Hepatocyte (in vitro differentiated cells): ENCODE data around the gene NACA. TPM values are rescaled to one million over a fixed set of nuclear protein-coding genes. Genes with fewer than 3 reads are reported as not detected.

Source experiments
- DNase-seq: peaks from one replicate; pipeline ENCODE4 v3.0.0-alpha.2; 2016; ENCODE audit warnings: low spot score
- H2AFZ ChIP-seq: fragments of 200-600 bp; sonication (generic); 2 replicates; pipeline ENCODE4 v1.6.0; 2016; ENCODE audit warnings: antibody characterized with exemption, mild to moderate bottlenecking
- H3K27ac ChIP-seq: fragments of 200-600 bp; sonication (generic); 2 replicates; pipeline ENCODE4 v1.5.1; 2016; ENCODE audit warnings: mild to moderate bottlenecking
- H3K27me3 ChIP-seq: fragments of 200-600 bp; sonication (generic); 2 replicates; pipeline ENCODE4 v1.6.1; 2016
- H3K36me3 ChIP-seq: fragments of 200-600 bp; sonication (generic); replicated peaks from 2 replicates; pipeline ENCODE4 v1.5.1; 2016; ENCODE audit warnings: low read depth; ENCODE audit not compliant: insufficient read depth
- H3K4me1 ChIP-seq: fragments of 200-600 bp; sonication (generic); 2 replicates; pipeline ENCODE4 v1.5.1; 2016; ENCODE audit warnings: mild to moderate bottlenecking, moderate library complexity; ENCODE audit not compliant: insufficient read depth
- H3K4me2 ChIP-seq: fragments of 200-600 bp; sonication (generic); 2 replicates; pipeline ENCODE4 v1.6.0; 2016
- H3K4me3 ChIP-seq: fragments of 200-600 bp; sonication (generic); 2 replicates; pipeline ENCODE4 v1.5.1; 2016; ENCODE audit warnings: mild to moderate bottlenecking
- H3K79me2 ChIP-seq: fragments of 200-600 bp; sonication (generic); 2 replicates; pipeline ENCODE4 v1.6.0; 2017; ENCODE audit warnings: mild to moderate bottlenecking
- H3K9me2 ChIP-seq: fragments of 200-600 bp; sonication (generic); replicated peaks from 2 replicates; pipeline ENCODE4 v1.6.0; 2017; ENCODE audit warnings: mild to moderate bottlenecking; ENCODE audit not compliant: insufficient read depth
- H3K9me3 ChIP-seq: fragments of 200-600 bp; sonication (generic); 2 replicates; pipeline ENCODE4 v1.5.1; 2016; ENCODE audit warnings: low read depth, mild to moderate bottlenecking
- H4K20me1 ChIP-seq: fragments of 200-600 bp; sonication (generic); 2 replicates; pipeline ENCODE4 v1.6.0; 2016; ENCODE audit warnings: mild to moderate bottlenecking; ENCODE audit not compliant: insufficient read depth, poor library complexity, severe bottlenecking
- EZH2 ChIP-seq: fragments of 200-600 bp; sonication (generic); IDR thresholded peaks from 2 replicates; pipeline ENCODE4 v1.6.1; 2016; ENCODE audit warnings: antibody characterized with exemption, mild to moderate bottlenecking, borderline replicate concordance
- EZH2phosphoT487 ChIP-seq: fragments of 200-600 bp; sonication (generic); IDR thresholded peaks from one replicate; pipeline ENCODE4 v1.6.1; 2018; ENCODE audit warnings: antibody characterized with exemption, mild to moderate bottlenecking, low read depth, moderate library complexity; ENCODE audit not compliant: unreplicated experiment, severe bottlenecking
- WGBS: methylation state at CpG from one replicate; pipeline ENCODE4 v1.1.6; 2016; ENCODE audit warnings: low lambda C conversion rate; ENCODE audit errors: missing lambda C conversion rate; 5-methylcytosine and 5-hydroxymethylcytosine counted together
- polyA plus RNA-seq: library from polyadenylated mRNA; unstranded; fragments of >200 nt; fragmentation: Nextera tagmentation; extraction: Ambion mirVana; gene quantifications from 2 replicates; pipeline ENCODE4 v1.2.1, GENCODE V29; 2016
- total RNA-seq: library from RNA; depleted of rRNA; stranded (reverse); fragments of >200 nt; gene quantifications from 2 replicates; pipeline ENCODE4 v1.2.3, GENCODE V29; 2014
- TF ChIP-seq, protein P1 (sequence below): fragments of 200-600 bp; sonication (generic); IDR thresholded peaks from 2 replicates; pipeline ENCODE4 v1.5.1; 2016; ENCODE audit warnings: antibody characterized with exemption, mild to moderate bottlenecking; ENCODE audit not compliant: poor library complexity

Gene NACA
- total and polyA plus RNA-seq, 2 experiments from 2014 or later, result 631 to 1,295 TPM

DNA sequence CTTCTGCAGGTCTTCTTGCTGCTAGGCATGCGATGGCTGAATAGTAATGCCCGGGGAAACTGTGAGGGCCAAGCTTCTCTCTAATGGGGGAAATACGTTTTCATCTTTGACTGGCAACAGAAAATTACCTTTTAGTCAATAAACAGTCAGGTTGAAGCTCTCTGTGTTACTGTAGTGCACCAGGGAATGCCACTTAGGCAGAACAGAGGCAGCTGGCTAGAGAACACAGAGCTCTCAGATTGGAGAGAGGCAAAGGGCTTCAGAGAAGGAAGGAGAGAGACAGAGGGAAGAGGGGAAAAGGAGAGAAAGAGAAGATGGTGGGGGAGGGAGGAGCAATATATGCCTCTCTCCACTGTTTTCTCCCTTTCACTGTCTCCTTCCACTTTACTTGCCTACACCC lies 44.8 kb upstream of the NACA start:
- Histone ChIP-seq H3K9me2 (no peaks in the 10 kb centered on the region), H3K36me3 (no peaks in the 10 kb centered on the region), H3K79me2 (no peaks in the 10 kb centered on the region), H3K4me2 (no peak overlapping the region), H3K27me3 (no peaks in the 10 kb centered on the region), H3K4me3 (no peak overlapping the region), H4K20me1 (no peaks in the 10 kb centered on the region), H3K4me1 (no peaks in the 10 kb centered on the region), H3K27ac (no peak overlapping the region), H3K9me3 (no peaks in the 10 kb centered on the region), H2AFZ (no peak overlapping the region)
- no peak for DNase-seq
- WGBS, result 85% methylated on average over 3 of the region's 3 CpGs
- no peak for TF ChIP-seq EZH2
- TF ChIP-seq EZH2phosphoT487, result no peak
- TF ChIP-seq, protein P1, sequence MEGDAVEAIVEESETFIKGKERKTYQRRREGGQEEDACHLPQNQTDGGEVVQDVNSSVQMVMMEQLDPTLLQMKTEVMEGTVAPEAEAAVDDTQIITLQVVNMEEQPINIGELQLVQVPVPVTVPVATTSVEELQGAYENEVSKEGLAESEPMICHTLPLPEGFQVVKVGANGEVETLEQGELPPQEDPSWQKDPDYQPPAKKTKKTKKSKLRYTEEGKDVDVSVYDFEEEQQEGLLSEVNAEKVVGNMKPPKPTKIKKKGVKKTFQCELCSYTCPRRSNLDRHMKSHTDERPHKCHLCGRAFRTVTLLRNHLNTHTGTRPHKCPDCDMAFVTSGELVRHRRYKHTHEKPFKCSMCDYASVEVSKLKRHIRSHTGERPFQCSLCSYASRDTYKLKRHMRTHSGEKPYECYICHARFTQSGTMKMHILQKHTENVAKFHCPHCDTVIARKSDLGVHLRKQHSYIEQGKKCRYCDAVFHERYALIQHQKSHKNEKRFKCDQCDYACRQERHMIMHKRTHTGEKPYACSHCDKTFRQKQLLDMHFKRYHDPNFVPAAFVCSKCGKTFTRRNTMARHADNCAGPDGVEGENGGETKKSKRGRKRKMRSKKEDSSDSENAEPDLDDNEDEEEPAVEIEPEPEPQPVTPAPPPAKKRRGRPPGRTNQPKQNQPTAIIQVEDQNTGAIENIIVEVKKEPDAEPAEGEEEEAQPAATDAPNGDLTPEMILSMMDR, result no peak

DNA sequence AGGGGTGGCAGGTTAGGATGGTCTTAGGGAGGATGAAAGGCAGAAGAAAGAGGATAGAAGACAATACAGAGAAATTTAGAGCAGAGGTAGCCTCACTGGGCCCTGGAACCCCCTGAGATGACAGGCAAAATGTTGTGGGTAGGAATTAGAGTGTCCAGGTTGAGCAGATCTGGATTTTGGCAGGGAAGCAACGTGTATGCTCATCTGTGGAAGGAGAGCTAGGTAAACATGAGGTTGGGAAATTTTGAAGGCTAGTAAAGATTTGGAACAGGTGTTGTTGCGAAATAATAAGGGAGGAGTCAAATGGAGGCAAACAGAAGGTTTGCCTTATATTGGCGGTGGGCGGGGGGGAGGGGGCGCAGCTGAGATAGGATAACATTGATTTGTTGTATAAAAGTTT lies 43.3 kb upstream of the NACA start:
- Histone ChIP-seq H3K9me2 (no peaks in the 10 kb centered on the region), H3K4me3 (no peak overlapping the region), H3K4me2 (no peak overlapping the region), H3K27ac (no peak overlapping the region), H3K9me3 (no peaks in the 10 kb centered on the region), H3K4me1 (no peaks in the 10 kb centered on the region), H2AFZ (no peak overlapping the region), H3K36me3 (no peaks in the 10 kb centered on the region), H3K79me2 (no peaks in the 10 kb centered on the region), H3K27me3 (no peaks in the 10 kb centered on the region), H4K20me1 (no peaks in the 10 kb centered on the region)
- DNase-seq, result no peak
- WGBS, result 77% methylated on average over 4 of the region's 5 CpGs
- TF ChIP-seq EZH2phosphoT487, result no peak

DNA sequence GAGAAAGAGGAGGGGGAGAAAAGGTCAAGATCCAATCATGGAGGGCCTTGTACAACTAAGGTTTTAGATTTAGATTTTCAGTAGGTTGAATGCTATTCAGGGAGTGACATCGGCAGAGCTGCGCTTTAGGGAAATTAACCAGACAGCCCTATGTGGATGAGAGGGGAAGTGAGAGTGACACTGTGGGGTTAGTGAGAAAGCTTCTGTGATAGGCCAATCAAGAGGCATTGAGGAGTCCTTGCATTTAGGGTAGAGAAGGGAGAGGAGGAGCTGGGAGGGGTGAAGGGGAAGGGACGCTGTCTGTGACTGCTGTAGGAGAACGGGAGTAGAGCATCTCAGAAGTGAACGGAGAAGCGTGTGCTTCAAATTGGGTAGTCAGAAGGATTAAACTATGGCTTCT lies 41.4 kb upstream of the NACA start:
- Histone ChIP-seq H3K4me1 (no peaks in the 10 kb centered on the region), H3K36me3 (no peaks in the 10 kb centered on the region), H3K4me2 (no peak overlapping the region), H3K4me3 (no peak overlapping the region), H3K9me2 (no peaks in the 10 kb centered on the region), H3K27me3 (no peaks in the 10 kb centered on the region), H3K79me2 (no peaks in the 10 kb centered on the region), H3K27ac (no peak overlapping the region), H3K9me3 (no peaks in the 10 kb centered on the region), H4K20me1 (no peaks in the 10 kb centered on the region), H2AFZ (no peak overlapping the region)
- no peak for TF ChIP-seq EZH2
- no peak for TF ChIP-seq EZH2phosphoT487
- TF ChIP-seq, protein P1, result no peak
- DNase-seq, result no peak
- WGBS, result 95% methylated on average over 6 of the region's 6 CpGs

DNA sequence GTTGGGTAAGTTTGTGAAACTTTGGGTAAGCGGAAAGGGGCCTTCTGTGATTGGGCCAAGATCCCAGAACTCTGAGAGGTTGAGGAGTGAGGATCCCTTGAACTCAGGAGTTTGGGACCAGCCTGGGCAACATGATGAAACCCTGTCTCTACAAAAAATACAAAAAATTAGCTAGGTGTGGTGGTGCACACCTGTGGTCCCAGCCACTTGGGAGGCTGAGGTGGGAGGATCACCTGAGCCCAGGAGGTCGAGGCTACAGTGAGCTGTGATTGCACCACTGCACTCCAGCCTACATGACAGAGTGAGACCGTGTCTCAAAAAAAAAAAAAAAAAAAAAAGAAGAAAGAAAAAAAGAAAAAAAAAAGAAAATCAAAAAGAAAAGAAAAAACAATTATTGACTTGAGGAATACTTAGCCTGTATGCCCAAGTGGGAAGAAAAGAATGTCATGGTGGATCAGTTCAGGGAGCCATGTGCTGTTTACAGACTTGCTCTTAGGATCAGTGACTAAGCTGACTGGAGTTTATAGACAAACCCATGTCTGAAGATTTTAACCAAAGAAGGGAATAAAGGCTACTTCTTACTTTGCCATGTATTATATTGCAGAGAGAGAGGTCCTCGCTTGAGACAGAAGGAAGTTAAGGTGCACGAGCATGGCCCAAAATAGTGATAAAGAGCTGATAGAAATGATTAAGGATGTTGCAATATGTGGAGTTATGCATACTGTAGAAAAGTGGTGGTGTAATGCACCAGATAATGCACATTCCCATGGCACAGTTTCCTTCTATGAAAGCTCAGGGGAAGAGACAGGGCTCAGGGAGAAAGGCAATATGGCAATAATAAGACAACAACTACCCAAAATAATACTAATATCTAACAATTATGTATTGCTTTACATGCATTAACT lies 38.9 kb upstream of the NACA start:
- Histone ChIP-seq H3K27me3 (no peaks in the 10 kb centered on the region), H3K9me3 (no peaks in the 10 kb centered on the region), H3K79me2 (no peaks in the 10 kb centered on the region), H4K20me1 (no peaks in the 10 kb centered on the region), H3K27ac (no peak overlapping the region), H3K4me2 (no peak overlapping the region), H2AFZ (no peak overlapping the region), H3K36me3 (no peaks in the 10 kb centered on the region), H3K4me3 (no peak overlapping the region), H3K9me2 (no peaks in the 10 kb centered on the region), H3K4me1 (no peaks in the 10 kb centered on the region)
- 65% methylated on average over 5 of the region's 5 CpGs for WGBS
- no peak for DNase-seq
- TF ChIP-seq, protein P1, result no peak
- no peak for TF ChIP-seq EZH2phosphoT487
- no peak for TF ChIP-seq EZH2
